ENCODE measurements around the gene THAP3. TPM values are rescaled to one million over a fixed set of nuclear protein-coding genes. Genes with fewer than 3 reads are reported as not detected.

The THAP3 gene
- total and polyA plus RNA-seq, 9 of the 15 experiments (the other 6 are each of a cell fraction or from before 2014, with no cell fraction given) = 1.9 to 31.2 (median 18.2) TPM

GRCh38 chr1:6603915-6604558 is 20.6 kb upstream of the THAP3 start (continued):
- TF ChIP-seq ZNF696 (CRISPR knock-in tag; conservative IDR thresholded peaks at IDR 0.05) (no peak), BCOR (IDR thresholded peaks at IDR 0.05) (no peak), CBFB (CRISPR knock-in tag; IDR thresholded peaks at IDR 0.05) (0 out of 2 replicates have a peak, but pooled peaks have one; percentile 5), PYGO2 (tag; IDR thresholded peaks at IDR 0.05) (no peak; the same call in 1 of the 2 replicates), ZNF644 (tag; IDR thresholded peaks at IDR 0.05; ENCODE audit: low read depth) (peak; percentile 70; the same call in 1 of the 2 replicates), ARID1B (IDR thresholded peaks at IDR 0.05) (0 out of 2 replicates have a peak, but pooled peaks have one; percentile 19), RBM17 (IDR thresholded peaks at IDR 0.05; ENCODE audit: borderline replicate concordance, low read depth, low read length) (no peak), SMAD1 (IDR thresholded peaks at IDR 0.05; ENCODE audit: low read depth, low read length, partially characterized antibody) (no peak), ZNF232 (CRISPR knock-in tag; IDR thresholded peaks at IDR 0.05) (no peak), ZNF282 (CRISPR knock-in tag; IDR thresholded peaks at IDR 0.05) (no peak), ASH1L (IDR thresholded peaks at IDR 0.05; ENCODE audit: borderline replicate concordance, low read depth, partially characterized antibody) (peak; percentile 77), NFE2L1 (tag; IDR thresholded peaks at IDR 0.05; ENCODE audit: borderline replicate concordance, low read depth) (no peak), ZNF76 (CRISPR knock-in tag; IDR thresholded peaks at IDR 0.05; ENCODE audit: borderline replicate concordance) (peak; percentile 65), ID3 (CRISPR knock-in tag; IDR thresholded peaks at IDR 0.05) (no peak; the same call in 1 of the 2 replicates), ID3 (tag; IDR thresholded peaks at IDR 0.05) (peak; percentile 96), ZFP1 (CRISPR knock-in tag; IDR thresholded peaks at IDR 0.05) (no peak), CXXC5 (CRISPR knock-in tag; IDR thresholded peaks at IDR 0.05) (peak; percentile 77), THRB (CRISPR knock-in tag; conservative IDR thresholded peaks at IDR 0.05) (no peak), CC2D1A (IDR thresholded peaks at IDR 0.05) (no peak), ZNF449 (CRISPR knock-in tag; IDR thresholded peaks at IDR 0.05) (peak; percentile 69; the same call in 1 of the 2 replicates), ZNF766 (CRISPR knock-in tag; conservative IDR thresholded peaks at IDR 0.05) (peak; percentile 89), CAMTA2 (CRISPR knock-in tag; conservative IDR thresholded peaks at IDR 0.05) (0 out of 2 replicates have a peak, but pooled peaks have one; percentile 74), HNRNPH1 (optimal IDR thresholded peaks at IDR 0.05; ENCODE audit: low read depth, low read length) (no peak), CBX5 (IDR thresholded peaks at IDR 0.05; ENCODE audit: borderline replicate concordance, low read depth) (no peak), NCOA1 (IDR thresholded peaks at IDR 0.05; ENCODE audit: low read depth) (no peak), HOXB6 (CRISPR knock-in tag; IDR thresholded peaks at IDR 0.05; ENCODE audit: borderline replicate concordance) (no peak)
- TF ChIP-seq, protein P1, sequence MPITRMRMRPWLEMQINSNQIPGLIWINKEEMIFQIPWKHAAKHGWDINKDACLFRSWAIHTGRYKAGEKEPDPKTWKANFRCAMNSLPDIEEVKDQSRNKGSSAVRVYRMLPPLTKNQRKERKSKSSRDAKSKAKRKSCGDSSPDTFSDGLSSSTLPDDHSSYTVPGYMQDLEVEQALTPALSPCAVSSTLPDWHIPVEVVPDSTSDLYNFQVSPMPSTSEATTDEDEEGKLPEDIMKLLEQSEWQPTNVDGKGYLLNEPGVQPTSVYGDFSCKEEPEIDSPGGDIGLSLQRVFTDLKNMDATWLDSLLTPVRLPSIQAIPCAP (CRISPR knock-in tag; IDR thresholded peaks at IDR 0.05; ENCODE audit: borderline replicate concordance) = no peak

Measured in K562 (cell line).